Caco-2 (cell line): ENCODE measurements around the gene TXNDC17. TPM values are rescaled to one million over a fixed set of nuclear protein-coding genes. Genes with fewer than 3 reads are reported as not detected.

Experiments used
- BruUV-seq: library from RNA; stranded (reverse); fragments of 400-500 nt; replicated peaks from 2 replicates; lab custom pipeline; 2021; lab: Mats Ljungman, UMichigan
- CTCF ChIA-PET: fragments of 300-600 bp; sonication (Branson Sonifier 250); formaldehyde crosslinking; loops from one replicate; lab custom pipeline; 2022; ENCODE audit warnings: antibody characterized with exemption; lab: Charles Lee
- POLR2A ChIA-PET: fragments of 300-600 bp; sonication (Branson Sonifier 250); formaldehyde crosslinking; loops from one replicate; lab custom pipeline; 2022; ENCODE audit warnings: antibody characterized with exemption; lab: Charles Lee
- DNase-seq, 2 experiments: peaks; one replicate each; pipeline versions ENCODE4 v3.0.0 to v3.0.0-alpha.2; 2020 to 2022
- H3K27me3 ChIP-seq: replicated peaks from 2 replicates; pipeline ENCODE4 v1.6.0; 2011; ENCODE audit warnings: low read length; ENCODE audit not compliant: control insufficient read depth, insufficient read depth
- H3K36me3 ChIP-seq: 2 replicates; pipeline ENCODE4 v1.5.1; 2011; ENCODE audit warnings: low read length; ENCODE audit not compliant: control insufficient read depth, insufficient read depth
- H3K4me1 ChIP-seq: fragments of 250-450 bp; sonication (Bioruptor Pico); 2 replicates; pipeline ENCODE4 v1.5.1; 2020; ENCODE audit warnings: mild to moderate bottlenecking
- H3K4me3 ChIP-seq: 2 replicates; pipeline ENCODE4 v1.5.1; 2011; ENCODE audit warnings: low read depth, mild to moderate bottlenecking, control low read depth, low read length
- H3K9me3 ChIP-seq: fragments of 250-450 bp; sonication (Bioruptor Pico); 2 replicates; pipeline ENCODE4 v1.5.1; 2020; ENCODE audit warnings: mild to moderate bottlenecking, moderate library complexity
- H3K27ac Mint-ChIP-seq: one replicate; pipeline ENCODE4 v1.8.0; 2022; ENCODE audit warnings: mixed read lengths; ENCODE audit not compliant: unreplicated experiment
- H3K27me3 Mint-ChIP-seq: one replicate; pipeline ENCODE4 v1.8.0; 2022; ENCODE audit warnings: mixed read lengths; ENCODE audit not compliant: insufficient read depth, unreplicated experiment
- H3K36me3 Mint-ChIP-seq: one replicate; pipeline ENCODE4 v1.8.0; 2022; ENCODE audit warnings: mild to moderate bottlenecking, mixed read lengths; ENCODE audit not compliant: insufficient read depth, unreplicated experiment
- H3K4me1 Mint-ChIP-seq: one replicate; pipeline ENCODE4 v1.8.0; 2022; ENCODE audit warnings: low read depth, mixed read lengths; ENCODE audit not compliant: unreplicated experiment
- H3K4me3 Mint-ChIP-seq: one replicate; pipeline ENCODE4 v1.8.0; 2022; ENCODE audit warnings: mild to moderate bottlenecking, moderate library complexity, mixed read lengths; ENCODE audit not compliant: unreplicated experiment
- H3K9me3 Mint-ChIP-seq: one replicate; pipeline ENCODE4 v1.8.0; 2022; ENCODE audit warnings: mixed read lengths; ENCODE audit not compliant: unreplicated experiment
- intact Hi-C: fragments of 100-400 bp; cut with micrococcal nuclease; formaldehyde crosslinking; loops from one replicate; pipeline ENCODE4 v1.10.0; 2022; ENCODE audit not compliant: unreplicated experiment
- total RNA-seq: library from RNA; stranded (reverse); gene quantifications from 2 replicates; pipeline ENCODE4 v1.2.3, GENCODE V29; 2022
- TF ChIP-seq, protein P1 (sequence below), 2 experiments: fragments of 200-600 bp in 1 of 2; IDR thresholded peaks; 1 replicate in 1 of 2; 2 replicates in 1 of 2; pipeline versions ENCODE4 v1.5.1 to v1.8.0; 2011 to 2022; ENCODE audit warnings: antibody characterized with exemption in 1 of 2, control low read depth in 1 of 2, inconsistent platforms in 1 of 2, low read depth in 1 of 2, low read length in 1 of 2, mild to moderate bottlenecking in 1 of 2, moderate library complexity in 1 of 2; ENCODE audit not compliant: insufficient read depth in 1 of 2, severe bottlenecking in 1 of 2, unreplicated experiment in 1 of 2

Gene TXNDC17
- total RNA-seq, 1 experiment from 2014 or later = 59.1 TPM

DNA sequence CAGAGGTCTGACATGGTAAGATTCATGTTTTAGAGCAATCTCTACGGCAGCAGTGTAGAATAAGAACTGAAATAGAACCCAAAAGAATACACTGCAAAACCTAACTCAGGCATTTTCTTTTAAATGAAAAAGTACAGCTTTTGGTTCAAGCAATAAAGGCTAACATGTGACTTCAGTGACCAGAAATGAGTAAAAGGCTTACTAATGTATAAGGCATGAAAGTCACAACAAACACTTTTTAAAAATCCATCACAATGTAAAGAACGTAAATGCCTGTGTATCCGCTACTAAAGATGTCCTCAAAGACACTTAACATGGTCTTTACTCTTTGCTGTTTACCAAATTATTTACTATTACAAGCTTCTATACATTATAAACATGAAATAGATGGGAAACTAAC, 16.9 kb upstream of the TXNDC17 start:
- H3K4me3 ChIP-seq = no peak overlapping the region
- no peaks in the 10 kb centered on the region for H3K4me1 ChIP-seq
- intact Hi-C loops = no loop called here
- Mint-ChIP-seq H3K27ac (no peak overlapping the region), H3K36me3 (no peaks in the 10 kb centered on the region), H3K27me3 (no peaks in the 10 kb centered on the region), H3K4me1 (no peaks in the 10 kb centered on the region), H3K4me3 (no peak overlapping the region), H3K9me3 (no peaks in the 10 kb centered on the region)
- ChIA-PET POLR2A (no interaction called here), CTCF (no interaction called here)
- H3K9me3 ChIP-seq = no peaks in the 10 kb centered on the region
- no peaks in the 10 kb centered on the region for H3K36me3 ChIP-seq
- TF ChIP-seq, protein P1, sequence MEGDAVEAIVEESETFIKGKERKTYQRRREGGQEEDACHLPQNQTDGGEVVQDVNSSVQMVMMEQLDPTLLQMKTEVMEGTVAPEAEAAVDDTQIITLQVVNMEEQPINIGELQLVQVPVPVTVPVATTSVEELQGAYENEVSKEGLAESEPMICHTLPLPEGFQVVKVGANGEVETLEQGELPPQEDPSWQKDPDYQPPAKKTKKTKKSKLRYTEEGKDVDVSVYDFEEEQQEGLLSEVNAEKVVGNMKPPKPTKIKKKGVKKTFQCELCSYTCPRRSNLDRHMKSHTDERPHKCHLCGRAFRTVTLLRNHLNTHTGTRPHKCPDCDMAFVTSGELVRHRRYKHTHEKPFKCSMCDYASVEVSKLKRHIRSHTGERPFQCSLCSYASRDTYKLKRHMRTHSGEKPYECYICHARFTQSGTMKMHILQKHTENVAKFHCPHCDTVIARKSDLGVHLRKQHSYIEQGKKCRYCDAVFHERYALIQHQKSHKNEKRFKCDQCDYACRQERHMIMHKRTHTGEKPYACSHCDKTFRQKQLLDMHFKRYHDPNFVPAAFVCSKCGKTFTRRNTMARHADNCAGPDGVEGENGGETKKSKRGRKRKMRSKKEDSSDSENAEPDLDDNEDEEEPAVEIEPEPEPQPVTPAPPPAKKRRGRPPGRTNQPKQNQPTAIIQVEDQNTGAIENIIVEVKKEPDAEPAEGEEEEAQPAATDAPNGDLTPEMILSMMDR (IDR thresholded peaks at IDR 0.05; ENCODE audit: insufficient read depth in 1 of 2, low read depth in 1 of 2, low read length in 1 of 2, severe bottlenecking in 1 of 2, unreplicated experiment in 1 of 2) = no peak
- no TSS peak for BruUV-seq
- no peak for DNase-seq
- no peaks in the 10 kb centered on the region for H3K27me3 ChIP-seq

DNA sequence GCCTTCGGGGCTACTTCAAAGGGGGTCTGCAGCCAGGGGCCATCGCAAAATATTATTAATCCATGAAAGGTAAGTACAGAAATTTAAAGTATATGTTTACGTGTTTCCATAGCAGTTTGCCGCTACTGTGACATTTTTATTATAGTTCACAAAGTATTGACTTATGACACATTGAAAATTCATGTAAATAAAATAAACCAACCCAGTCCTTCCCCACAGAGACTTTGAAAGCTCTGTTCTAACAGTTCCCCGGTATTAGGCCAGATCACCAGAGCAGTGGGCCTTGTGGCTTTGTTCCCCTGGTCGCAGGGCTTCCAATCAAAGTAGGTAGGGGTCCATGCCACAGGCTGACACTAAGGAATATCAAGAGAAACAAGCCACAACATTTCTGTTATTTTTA, 14.2 kb upstream of the TXNDC17 start:
- ChIA-PET POLR2A (no interaction called here), CTCF (no interaction called here)
- Histone ChIP-seq H3K9me3 (no peaks in the 10 kb centered on the region), H3K36me3 (no peaks in the 10 kb centered on the region), H3K4me3 (no peak overlapping the region), H3K4me1 (no peaks in the 10 kb centered on the region), H3K27me3 (no peaks in the 10 kb centered on the region)
- H3K4me1 Mint-ChIP-seq = no peaks in the 10 kb centered on the region
- H3K36me3 Mint-ChIP-seq = no peaks in the 10 kb centered on the region
- no peak overlapping the region for H3K27ac Mint-ChIP-seq
- H3K4me3 Mint-ChIP-seq = no peak overlapping the region
- intact Hi-C loops = no loop called here
- H3K9me3 Mint-ChIP-seq = no peaks in the 10 kb centered on the region
- no TSS peak for BruUV-seq
- no peak for DNase-seq
- H3K27me3 Mint-ChIP-seq = no peaks in the 10 kb centered on the region
- TF ChIP-seq, protein P1 (IDR thresholded peaks at IDR 0.05; ENCODE audit: insufficient read depth in 1 of 2, low read depth in 1 of 2, low read length in 1 of 2, severe bottlenecking in 1 of 2, unreplicated experiment in 1 of 2) = no peak

DNA sequence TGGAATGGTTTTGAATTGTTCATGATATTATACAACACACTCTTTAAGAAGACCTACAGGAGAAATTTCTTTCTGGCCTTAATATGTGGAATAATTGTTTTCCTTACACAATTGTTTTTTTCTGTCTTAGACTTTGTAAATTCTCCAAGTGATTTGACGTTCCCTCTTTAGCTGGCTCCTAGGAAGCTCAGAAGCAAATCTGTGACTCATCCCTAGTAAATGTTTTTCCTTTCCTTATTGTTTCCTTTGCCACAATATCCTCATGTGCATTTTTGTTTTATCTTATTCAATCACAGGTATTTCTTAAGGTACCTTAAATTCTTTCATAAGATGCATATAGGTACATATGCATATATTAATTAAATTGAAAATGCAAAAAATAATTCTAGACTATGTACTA, 13.8 kb upstream of the TXNDC17 start:
- intact Hi-C loops = no loop called here
- CTCF ChIA-PET = no interaction called here
- no peak overlapping the region for H3K4me3 Mint-ChIP-seq

More for the DNA sequence above, 13.8 kb upstream of the TXNDC17 start:
- POLR2A ChIA-PET = no interaction called here
- H3K9me3 Mint-ChIP-seq = no peaks in the 10 kb centered on the region
- TF ChIP-seq, protein P1 (IDR thresholded peaks at IDR 0.05; ENCODE audit: insufficient read depth in 1 of 2, low read depth in 1 of 2, low read length in 1 of 2, severe bottlenecking in 1 of 2, unreplicated experiment in 1 of 2) = no peak
- no peak overlapping the region for H3K4me3 ChIP-seq
- no peaks in the 10 kb centered on the region for H3K4me1 Mint-ChIP-seq
- H3K27me3 Mint-ChIP-seq = no peaks in the 10 kb centered on the region
- H3K9me3 ChIP-seq = no peaks in the 10 kb centered on the region
- DNase-seq = no peak
- H3K4me1 ChIP-seq = no peaks in the 10 kb centered on the region
- no TSS peak for BruUV-seq
- no peak overlapping the region for H3K27ac Mint-ChIP-seq
- H3K36me3 Mint-ChIP-seq = no peaks in the 10 kb centered on the region
- H3K27me3 ChIP-seq = no peaks in the 10 kb centered on the region
- H3K36me3 ChIP-seq = no peaks in the 10 kb centered on the region
